ENCODE results near the gene UFSP2. TPM values are rescaled to one million over a fixed set of nuclear protein-coding genes. Genes with fewer than 3 reads are reported as not detected.

Gene UFSP2
- total and polyA plus RNA-seq, 9 donors = 33.4 to 69.3 (median 51.3) TPM

- no peak for TF ChIP-seq EP300 (IDR thresholded peaks at IDR 0.05)
- TF ChIP-seq, protein P1, sequence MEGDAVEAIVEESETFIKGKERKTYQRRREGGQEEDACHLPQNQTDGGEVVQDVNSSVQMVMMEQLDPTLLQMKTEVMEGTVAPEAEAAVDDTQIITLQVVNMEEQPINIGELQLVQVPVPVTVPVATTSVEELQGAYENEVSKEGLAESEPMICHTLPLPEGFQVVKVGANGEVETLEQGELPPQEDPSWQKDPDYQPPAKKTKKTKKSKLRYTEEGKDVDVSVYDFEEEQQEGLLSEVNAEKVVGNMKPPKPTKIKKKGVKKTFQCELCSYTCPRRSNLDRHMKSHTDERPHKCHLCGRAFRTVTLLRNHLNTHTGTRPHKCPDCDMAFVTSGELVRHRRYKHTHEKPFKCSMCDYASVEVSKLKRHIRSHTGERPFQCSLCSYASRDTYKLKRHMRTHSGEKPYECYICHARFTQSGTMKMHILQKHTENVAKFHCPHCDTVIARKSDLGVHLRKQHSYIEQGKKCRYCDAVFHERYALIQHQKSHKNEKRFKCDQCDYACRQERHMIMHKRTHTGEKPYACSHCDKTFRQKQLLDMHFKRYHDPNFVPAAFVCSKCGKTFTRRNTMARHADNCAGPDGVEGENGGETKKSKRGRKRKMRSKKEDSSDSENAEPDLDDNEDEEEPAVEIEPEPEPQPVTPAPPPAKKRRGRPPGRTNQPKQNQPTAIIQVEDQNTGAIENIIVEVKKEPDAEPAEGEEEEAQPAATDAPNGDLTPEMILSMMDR (IDR thresholded peaks at IDR 0.05) = no peak
- no peak for TF ChIP-seq POLR2A (IDR thresholded peaks at IDR 0.05)
- intact Hi-C loops (cut with DNase I) = no loop called here
- no peaks in the 10 kb centered on the region for H3K36me3 ChIP-seq
- WGBS, 3 donors = 92 to 95% (median 93%) methylated on average over 8 of the region's 8 CpGs
- H3K27me3 ChIP-seq = no peaks in the 10 kb centered on the region
- H3K9me3 ChIP-seq = no peaks in the 10 kb centered on the region
- DNase-seq = no peak
- H3K27ac ChIP-seq = no peak overlapping the region
- H3K4me3 ChIP-seq = no peak overlapping the region
- H3K4me1 ChIP-seq (ENCODE audit: insufficient read depth) = no peaks in the 10 kb centered on the region
These were observed 65.9 kb downstream of the UFSP2 start for GRCh38 chr4:185359767-185360446.

DNA sequence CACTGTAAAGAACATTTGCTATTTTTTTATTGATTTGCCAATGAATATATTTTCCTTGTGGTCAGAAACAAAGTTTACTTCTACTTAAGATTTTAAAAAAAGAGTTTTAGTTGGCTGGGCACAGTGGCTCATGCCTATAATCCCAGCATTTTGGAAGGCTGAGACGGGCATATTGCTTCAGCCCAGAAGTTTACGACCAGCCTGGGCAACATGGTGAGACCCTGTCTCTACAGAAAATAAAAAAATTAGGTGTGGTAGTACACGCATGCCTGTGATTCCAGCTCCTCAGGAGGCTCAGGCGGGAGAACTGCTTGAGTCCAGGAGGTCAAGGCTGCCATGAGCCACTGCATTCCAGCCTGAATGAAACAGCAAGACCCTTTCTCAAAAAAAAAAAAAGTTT lies 66.8 kb downstream of the UFSP2 start:
- H3K4me3 ChIP-seq = no peak overlapping the region
- DNase-seq = no peak
- WGBS, 3 donors = 44 to 67% (median 51%) methylated on average over 4 of the region's 4 CpGs
- H3K36me3 ChIP-seq = no peaks in the 10 kb centered on the region
- TF ChIP-seq, protein P1 (IDR thresholded peaks at IDR 0.05) = no peak
- TF ChIP-seq POLR2A (IDR thresholded peaks at IDR 0.05) (no peak), EP300 (IDR thresholded peaks at IDR 0.05) (no peak)
- intact Hi-C loops (cut with DNase I) = no loop called here
- H3K27ac ChIP-seq = no peak overlapping the region
- no peaks in the 10 kb centered on the region for H3K4me1 ChIP-seq (ENCODE audit: insufficient read depth)
- no peaks in the 10 kb centered on the region for H3K27me3 ChIP-seq
- no peaks in the 10 kb centered on the region for H3K9me3 ChIP-seq

GRCh38 chr4:185358514-185358913 lies 67.2 kb downstream of the UFSP2 start:
- intact Hi-C loops (cut with DNase I) = no loop called here
- no peaks in the 10 kb centered on the region for H3K27me3 ChIP-seq
- H3K27ac ChIP-seq = no peak overlapping the region
- TF ChIP-seq EP300 (IDR thresholded peaks at IDR 0.05) (no peak), POLR2A (IDR thresholded peaks at IDR 0.05) (no peak)
- TF ChIP-seq, protein P1 (IDR thresholded peaks at IDR 0.05) = no peak
- no peak for DNase-seq
- no peaks in the 10 kb centered on the region for H3K4me1 ChIP-seq (ENCODE audit: insufficient read depth)
- no peaks in the 10 kb centered on the region for H3K9me3 ChIP-seq
- WGBS, 3 donors = 82 to 86% (median 85%) methylated on average over 4 of the region's 4 CpGs
- no peaks in the 10 kb centered on the region for H3K36me3 ChIP-seq
- no peak overlapping the region for H3K4me3 ChIP-seq

DNA sequence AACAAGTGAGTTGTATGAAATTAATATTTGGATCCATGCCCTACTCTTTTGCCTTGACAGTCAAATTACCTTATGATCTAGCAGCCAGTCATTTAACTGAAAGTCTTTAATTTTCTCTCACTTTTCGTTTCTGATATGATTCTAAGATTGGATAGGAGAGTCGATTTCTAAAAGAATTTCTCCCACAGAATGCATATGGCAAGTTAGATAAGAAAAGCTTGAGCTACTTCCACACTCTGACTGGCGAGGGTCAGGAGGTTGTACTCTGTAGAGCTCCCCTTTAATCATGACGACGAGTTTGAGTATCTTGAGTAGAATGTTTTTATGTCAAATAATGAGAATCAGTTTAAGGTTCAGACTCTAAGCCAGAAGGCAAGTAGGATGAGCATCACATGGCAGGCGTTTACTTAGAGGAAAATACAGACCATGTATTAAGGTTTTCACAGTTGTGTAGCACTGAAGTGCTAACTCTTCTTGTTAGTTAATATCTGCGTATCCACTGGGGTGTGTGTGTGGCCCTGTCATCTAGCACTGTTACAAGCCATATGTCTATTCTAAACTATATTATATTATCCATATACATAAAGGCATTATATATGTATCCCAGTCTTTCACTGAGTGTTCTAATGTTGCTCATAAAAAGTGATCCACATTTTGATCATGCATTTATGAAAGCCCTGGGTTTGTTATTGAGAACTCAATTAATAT lies 67.9 kb downstream of the UFSP2 start:
- Histone ChIP-seq H3K4me3 (no peak overlapping the region), H3K36me3 (no peaks in the 10 kb centered on the region), H3K9me3 (no peaks in the 10 kb centered on the region), H3K27me3 (no peaks in the 10 kb centered on the region), H3K27ac (no peak overlapping the region), H3K4me1 (ENCODE audit: insufficient read depth) (no peaks in the 10 kb centered on the region)
- intact Hi-C loops (cut with DNase I) = no loop called here
- TF ChIP-seq EP300 (IDR thresholded peaks at IDR 0.05) = no peak
- TF ChIP-seq POLR2A (IDR thresholded peaks at IDR 0.05) = no peak
- TF ChIP-seq, protein P1 (IDR thresholded peaks at IDR 0.05) = no peak
- no peak for DNase-seq
- WGBS, 3 donors = 78 to 83% (median 80%) methylated on average over 7 of the region's 7 CpGs
